8988T (cell line): Measurements from ENCODE around the gene MAP3K8.

ENCODE experiments used
- DNase-seq: peaks from one replicate; pipeline ENCODE4 v3.0.0; 2011

MAP3K8 gene

GRCh38 chr10:30491916-30492515 is 58.0 kb downstream of the MAP3K8 start:
- DNase-seq: no peak

GRCh38 chr10:30493609-30494530 is 59.9 kb downstream of the MAP3K8 start:
- no peak for DNase-seq

GRCh38 chr10:30494558-30494957 is 60.6 kb downstream of the MAP3K8 start:
- DNase-seq: no peak

GRCh38 chr10:30495687-30496086 is 61.7 kb downstream of the MAP3K8 start:
- no peak for DNase-seq

- no peak for DNase-seq
Observed at GRCh38 chr10:30499816-30500215, 65.8 kb downstream of the MAP3K8 start.

- no peak for DNase-seq
Observed at GRCh38 chr10:30500534-30500933, 66.5 kb downstream of the MAP3K8 start.

- DNase-seq: no peak
Observed at GRCh38 chr10:30500963-30501504, 67.0 kb downstream of the MAP3K8 start.

- DNase-seq: no peak
Observed at GRCh38 chr10:30502266-30503060, 68.5 kb downstream of the MAP3K8 start.

- DNase-seq: no peak
Observed at GRCh38 chr10:30503700-30504266, 69.8 kb downstream of the MAP3K8 start.

GRCh38 chr10:30505543-30506298 is 71.7 kb downstream of the MAP3K8 start:
- no peak for DNase-seq

GRCh38 chr10:30509508-30509907 is 75.5 kb downstream of the MAP3K8 start:
- DNase-seq: no peak

- no peak for DNase-seq
Observed at GRCh38 chr10:30510184-30510931, 76.4 kb downstream of the MAP3K8 start.

GRCh38 chr10:30510932-30511700 is 77.1 kb downstream of the MAP3K8 start:
- no peak for DNase-seq
